Activated T-helper 9 cell treated with anti-CD3 and anti-CD28 coated beads, Interleukin-2, amount 50 U/mL, for 16 hours (primary cell): ENCODE measurements around the gene IGFBPL1.
"Not testable (repeated sequence)": the region's sequence is repeated elsewhere in the genome, so short reads cannot be mapped to it uniquely, and the experiment has no call there.

ENCODE experiments used
- DNase-seq: peaks from one replicate; pipeline ENCODE4 v3.0.0-alpha.2; 2020; ENCODE audit warnings: low read depth

Gene IGFBPL1

DNA sequence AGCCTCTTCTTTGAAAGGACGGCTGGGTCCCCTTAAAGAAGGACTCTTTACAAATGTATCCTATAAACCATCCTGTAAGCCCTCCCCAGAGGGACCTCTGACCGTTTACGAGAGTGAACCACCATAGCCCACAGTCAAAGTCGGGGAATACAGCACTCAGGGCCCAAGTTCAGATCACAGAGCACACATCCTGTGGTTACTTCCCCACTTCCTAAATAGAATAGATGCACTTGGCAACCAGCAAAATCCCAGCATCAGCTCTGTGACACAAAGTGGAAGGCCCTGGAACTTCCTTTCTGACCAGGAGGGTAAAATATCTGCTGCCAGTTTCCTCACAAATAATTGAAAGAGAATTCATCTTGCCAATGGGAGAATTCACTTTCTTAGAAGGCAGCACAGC is 6.9 kb upstream of the IGFBPL1 start:
- no peak for DNase-seq

DNA sequence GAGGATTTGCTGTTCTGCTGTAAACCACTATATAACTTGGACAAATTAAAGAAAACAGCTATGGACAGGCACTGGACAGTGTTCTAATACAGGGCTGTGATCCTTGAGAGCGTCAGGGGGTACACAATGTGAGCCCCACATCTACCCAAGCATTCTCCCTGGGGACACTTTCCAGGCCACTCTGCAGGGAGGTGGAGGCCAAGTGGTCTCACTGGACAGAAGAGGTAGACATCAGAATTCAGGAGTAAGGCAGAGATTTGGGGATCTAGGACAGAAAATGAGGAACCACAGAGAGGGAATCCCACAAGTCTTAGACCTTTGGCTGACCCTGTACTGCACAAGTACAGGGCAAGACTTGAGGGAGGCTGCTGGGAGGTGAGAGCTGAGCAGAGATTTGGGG is 3.8 kb upstream of the IGFBPL1 start:
- DNase-seq: no peak

DNA sequence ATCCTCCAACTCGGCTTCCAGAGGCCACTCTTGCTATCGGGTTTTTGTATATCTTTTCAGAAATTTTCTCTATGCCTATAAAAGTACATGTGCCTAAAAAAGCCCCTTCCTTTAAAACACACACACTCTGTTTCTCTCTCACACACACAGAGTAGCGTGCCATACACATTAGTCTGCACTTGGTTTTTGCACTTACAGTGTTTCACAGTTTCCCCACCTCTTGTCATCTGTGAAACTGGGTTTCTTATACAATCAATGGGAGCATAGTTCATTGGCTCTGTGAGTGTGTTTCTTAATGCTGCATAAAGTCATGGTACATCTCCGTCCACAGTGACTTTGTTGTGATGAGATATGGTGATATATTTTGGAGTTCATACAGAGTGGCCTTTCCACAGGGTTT is 664 bp upstream of the IGFBPL1 start:
- DNase-seq: no peak

DNA sequence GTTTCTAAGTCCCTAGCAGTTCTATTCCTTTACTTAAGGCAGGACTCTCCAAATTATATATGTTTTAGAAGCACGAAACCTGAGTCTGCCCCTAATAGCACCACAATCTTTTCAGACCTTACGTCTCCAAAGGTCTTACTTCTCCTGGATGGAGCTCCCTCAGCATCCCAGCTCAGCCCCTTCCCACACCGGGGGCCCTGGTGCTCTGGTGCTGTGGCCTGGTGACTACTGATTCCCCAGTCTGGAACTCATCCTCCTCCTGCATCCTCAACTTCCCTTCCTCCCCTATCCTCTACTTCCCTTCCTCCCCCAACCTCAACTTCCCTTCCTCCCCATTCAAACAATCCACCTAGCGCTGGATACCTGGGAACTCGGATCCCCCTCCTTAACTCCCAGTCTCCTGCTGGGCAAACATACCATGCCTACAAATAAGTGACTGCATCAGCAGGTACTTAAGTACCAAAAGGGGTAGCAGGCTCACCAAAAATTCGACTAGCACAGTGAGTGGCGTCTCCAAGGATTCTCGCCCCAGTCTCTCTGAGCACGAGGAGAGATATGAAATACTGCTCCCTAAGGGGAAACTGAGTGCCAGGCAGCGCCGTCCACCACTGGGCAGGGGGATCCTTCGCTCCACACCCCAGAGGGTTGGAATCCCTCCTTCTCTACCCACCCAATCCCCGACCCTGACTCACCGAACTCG is 831 bp downstream of the IGFBPL1 start:
- DNase-seq: no peak

DNA sequence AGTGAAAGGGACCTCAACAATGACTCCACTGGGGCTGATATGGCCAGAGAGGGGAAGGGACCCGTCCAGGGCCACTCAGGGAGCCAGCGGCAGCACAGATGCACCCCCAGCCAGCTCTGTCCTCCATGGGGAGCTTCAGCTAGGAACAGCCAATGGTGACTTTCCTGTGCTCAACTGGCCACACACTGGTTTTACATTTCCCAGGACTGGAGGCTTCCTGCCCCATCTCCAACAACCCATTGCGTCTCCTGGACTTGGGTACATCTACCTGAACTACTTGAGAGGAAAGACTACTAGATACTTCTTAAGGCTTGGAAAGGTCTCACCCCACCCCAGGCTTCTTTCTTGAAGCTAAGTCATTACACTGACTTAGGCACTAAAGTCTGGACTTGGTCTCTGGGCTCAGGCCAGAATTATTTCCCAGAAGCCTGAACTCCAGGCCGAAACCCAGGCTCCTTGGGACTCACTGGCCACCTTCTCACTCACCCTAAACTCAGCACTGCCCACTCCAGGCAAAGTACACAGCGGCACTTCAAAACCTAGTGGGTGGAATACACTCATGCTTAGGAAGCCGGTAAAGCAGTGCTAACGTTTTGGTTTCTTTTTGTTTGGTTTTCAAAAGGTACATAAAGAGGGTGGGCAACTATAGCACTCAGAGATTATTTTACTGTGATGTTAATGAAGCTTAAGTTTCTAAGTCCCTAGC is 1.5 kb downstream of the IGFBPL1 start:
- no peak for DNase-seq

DNA sequence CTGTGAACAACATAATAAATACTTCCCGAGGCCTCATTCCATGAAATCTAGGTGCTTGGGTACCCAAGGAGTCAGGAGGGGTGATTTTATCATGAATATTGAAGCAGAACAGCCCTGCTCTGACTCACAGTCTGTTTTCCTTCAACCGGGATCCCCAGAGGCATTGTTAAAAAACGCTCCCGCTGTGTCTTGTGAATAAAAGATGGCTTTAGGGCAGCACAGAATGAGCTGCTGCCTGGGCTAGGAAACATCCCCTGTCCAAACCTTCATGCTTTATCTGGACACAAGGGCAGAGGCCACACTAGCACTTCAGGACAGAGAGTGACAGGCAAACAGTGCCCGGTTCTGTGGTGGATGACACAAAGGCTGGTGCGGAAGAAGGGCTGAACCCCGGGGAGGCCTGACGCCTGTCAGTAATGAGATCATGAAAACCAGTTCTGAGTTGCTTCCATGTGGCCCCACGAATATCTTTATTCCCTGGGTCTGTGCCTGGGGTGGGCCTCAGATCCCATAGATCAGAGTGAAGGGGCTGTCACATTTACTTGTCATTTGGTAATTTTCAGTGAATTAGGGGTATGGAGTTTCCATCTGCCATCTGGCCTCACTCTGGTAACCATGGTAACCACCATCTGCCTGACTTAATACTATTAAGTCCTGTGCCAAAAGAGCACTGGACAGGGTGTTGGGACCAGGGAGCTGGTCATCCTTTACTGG is 2.6 kb downstream of the IGFBPL1 start:
- no peak for DNase-seq

DNA sequence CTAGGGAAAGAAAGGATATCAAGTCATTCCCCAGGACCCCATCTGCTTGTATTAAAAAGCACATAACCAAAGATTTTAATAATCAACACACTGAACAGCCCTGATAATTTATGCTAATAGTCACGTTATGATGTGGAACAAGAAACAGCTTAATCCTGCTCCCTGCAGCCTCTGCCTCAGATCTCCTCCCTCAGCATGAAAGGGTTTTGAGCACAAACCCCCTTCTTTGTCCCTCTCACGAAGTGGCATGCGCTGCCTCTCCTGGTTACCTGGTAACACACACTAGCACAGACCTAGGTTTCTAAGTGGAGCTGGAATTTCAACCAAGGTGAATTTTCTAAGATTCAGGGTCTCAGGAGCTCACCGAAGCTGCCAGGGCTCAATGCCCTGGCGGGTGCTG is 5.1 kb downstream of the IGFBPL1 start:
- DNase-seq: no peak

DNA sequence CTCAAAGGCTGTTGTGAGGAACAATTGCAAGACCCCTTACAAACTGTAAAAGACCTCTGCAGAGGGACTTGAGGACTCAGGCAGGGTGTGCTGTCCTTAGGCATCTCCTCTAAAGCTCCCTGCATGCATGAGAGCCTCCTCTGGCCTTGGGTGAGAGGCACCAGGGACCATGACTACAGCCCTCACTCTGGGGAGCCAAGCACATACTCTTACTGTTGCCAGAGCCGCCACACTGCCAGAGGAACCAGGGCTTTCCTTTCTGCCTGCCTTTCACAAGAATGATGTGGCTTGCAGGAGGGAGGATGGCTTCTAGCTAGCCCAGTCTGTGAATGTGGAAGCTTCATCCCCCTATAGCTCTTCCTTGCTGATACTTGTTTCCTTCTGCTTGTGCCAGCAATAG is 5.9 kb downstream of the IGFBPL1 start:
- no peak for DNase-seq

DNA sequence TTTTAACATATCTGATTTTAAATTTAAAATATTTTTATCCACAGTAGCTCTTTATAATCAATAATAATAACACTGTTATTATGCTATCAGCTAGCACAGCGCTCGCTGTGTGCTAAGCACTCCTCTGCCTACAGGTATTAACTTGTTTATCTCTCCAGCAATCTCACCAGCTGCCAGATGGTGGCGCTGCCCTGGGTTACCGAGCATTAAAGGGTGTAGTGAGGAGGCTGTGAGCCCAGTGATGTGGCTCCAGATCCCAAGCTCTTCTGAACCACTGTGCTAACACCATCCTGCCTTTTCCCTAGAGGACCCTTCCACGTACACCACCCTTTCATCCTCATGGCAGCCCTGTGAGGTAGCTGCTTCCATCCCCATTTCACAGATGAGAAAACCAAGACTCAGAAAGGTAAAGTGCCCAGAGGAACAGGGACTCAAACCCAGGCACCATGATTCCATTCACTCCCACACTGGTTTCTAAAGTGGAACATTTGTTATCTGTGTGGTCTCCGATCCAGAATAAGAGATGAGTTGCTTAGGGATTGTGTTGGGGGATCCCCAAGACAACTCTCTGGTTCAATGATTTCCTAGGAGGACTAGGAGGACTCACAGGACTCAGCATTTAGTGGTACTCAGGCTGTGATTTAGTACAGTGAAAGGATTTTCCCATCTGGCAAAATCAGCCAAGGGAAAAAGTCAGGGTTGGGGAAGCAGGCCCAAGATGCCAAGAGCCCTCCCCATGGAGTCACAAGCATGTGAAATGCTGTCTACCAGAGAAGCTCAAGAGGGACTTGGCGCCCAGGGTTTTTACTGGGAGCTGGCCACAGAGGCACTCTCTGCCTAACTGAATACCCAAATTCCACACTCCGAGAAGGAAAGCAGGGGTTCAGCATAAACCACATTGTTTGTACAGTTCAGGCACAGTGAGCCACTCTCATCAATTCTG is 7.0 kb downstream of the IGFBPL1 start:
- no peak for DNase-seq

DNA sequence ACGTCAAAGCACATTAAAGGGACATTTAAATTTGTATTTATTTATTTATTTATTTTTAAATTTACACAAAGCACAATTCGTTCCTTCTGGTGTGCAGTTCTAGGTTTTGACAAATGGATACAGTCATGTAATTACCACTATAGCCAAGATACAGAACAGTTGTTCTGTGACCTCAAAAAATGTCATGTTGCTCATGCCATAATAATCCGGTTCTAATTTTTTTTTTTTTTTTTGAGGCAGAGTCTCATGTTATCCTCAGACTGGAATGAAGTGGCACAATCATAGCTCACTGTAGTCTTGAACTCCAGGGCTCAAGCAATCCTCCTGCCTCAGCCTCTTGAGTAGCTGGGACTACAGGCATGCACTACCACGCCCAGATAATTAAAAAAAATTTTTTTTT is 7.8 kb downstream of the IGFBPL1 start:
- no peak for DNase-seq

DNA sequence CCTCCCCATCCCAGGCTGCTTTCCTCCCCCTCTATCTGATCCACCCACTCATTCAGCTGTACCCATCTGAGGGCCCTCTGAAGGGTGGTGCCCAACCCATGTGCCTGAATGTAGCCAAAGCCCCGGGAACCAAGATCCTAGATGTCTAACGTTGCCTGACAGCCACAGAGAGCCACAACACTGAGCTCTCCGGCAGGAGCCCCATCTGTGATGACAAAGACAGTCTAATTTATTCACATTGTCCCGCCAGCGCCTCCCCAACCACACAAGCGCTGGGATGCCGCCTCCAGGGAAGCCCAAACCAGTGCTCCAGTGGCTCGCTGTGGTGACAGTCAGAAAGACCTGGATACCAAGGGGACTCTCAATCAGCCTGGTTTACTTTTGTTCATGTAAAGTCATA is 8.4 kb downstream of the IGFBPL1 start:
- DNase-seq: no peak

DNA sequence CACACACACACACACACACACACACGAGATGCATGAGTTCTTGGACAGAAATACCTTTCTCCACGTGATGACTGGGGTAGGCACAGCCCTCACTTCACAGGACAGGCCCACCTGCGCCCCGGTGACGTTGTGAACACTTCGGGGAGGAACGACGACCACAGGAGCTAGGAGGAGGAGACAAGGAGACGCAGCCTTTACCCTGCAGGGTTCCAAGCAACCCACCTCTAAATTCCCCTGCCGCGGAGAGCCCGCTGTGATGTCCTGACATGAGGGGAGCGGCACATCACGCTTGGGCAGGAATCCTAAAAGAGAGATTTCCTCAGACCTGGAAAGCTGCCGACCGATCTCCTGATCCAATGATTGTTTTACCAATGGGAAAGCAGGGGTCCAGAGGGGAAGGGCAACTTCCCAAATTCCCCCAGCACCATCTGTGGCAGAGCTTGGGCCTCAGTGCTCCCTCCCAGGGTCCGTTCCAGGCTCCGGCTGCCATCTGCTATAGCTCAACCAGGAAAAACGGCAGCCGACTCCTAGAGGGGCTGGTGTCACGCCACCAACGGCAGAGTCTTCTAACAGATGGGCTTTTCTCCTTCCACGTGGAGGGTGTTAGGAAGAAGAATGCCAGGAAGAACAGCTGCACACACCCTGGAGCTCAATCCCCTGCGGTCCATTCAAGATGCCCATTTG is 10.1 kb downstream of the IGFBPL1 start:
- no peak for DNase-seq

DNA sequence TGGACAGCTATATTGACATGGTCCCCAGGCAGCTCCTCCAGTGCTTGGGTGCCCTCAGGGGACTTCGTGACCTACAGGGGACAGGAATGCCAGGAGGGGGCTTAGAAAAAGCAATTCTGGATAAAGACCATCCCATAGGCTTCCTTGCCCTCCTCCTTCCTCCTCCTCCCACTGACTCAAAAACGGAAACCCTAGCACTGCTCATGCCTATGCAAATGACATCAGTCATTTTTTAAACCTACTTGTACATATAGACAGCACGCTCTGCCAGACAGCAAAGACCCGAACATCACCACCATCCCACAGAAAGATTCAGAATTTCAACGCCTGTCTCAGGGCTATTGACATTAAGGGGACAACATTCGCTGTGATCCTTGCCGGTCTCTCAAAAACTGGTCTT is 11.0 kb downstream of the IGFBPL1 start:
- no peak for DNase-seq

DNA sequence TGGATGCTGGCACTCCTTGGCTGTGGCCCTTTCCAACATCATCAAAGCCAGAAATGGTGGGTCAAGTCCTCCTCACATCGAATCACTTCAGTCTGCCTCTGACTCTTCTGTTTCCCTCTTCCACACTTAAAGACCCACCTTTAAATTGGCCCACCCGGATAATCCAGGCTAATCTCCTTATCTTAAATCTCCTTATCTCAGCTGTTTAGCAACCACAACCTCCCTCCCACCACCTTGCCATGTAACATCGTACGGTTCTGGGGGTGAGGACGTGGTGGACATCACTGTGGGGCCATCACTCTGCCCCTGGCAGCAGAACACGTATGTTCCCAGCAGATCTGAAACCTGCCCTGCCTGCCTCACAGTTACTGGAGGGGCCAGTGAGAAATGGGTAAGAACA is 11.5 kb downstream of the IGFBPL1 start:
- no peak for DNase-seq

DNA sequence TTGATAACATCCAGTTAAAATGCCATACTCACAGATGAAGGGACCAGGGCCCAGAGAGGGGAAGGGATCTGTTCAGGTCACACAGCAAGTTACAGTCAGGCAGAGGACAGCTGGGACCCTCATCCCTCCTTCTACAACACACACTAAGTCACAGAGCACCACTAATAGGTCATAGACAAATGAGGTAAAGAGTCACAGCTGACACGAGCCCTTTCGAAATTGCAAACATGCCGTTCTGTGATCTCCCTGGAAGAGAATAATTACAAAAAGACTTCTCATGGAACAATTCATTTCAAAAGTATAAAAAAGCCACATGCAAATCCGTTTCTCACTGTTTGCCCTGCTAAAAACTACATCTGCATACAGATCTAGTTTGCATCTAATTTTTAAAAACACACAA is 15.5 kb downstream of the IGFBPL1 start:
- no peak for DNase-seq

DNA sequence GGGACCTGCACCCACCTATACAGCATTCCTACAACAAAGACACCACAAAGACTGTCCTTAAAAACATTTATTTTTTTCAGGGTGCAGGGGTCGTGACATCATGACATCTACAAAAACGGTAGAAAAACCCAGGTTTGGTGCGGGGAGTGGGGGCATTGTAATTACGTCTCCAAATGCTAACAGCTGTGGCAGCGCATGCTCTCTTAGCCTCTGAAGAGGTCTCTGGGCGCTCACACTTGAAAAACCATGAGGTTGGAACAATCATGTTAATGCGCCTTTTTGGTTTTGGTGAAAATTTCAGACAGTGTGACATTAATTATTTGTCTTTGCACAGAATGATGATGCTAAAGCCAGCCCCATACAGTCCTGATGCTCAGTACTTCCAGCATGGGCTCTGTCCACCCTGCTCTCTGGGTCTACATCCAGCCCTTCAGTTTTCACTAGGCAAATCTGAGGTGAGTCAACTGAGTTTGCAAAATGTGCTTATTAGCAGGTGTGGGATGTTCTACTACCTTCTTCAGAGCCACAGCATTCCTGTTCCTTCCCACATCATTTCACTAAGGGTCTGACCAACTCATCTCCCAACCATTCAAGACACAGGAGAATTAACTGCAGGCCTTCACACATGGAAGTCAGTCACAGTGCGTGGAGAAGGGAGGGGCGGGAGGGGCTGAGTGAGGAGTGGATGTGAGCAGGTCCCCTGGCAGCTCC is 17.6 kb downstream of the IGFBPL1 start:
- DNase-seq: no peak

DNA sequence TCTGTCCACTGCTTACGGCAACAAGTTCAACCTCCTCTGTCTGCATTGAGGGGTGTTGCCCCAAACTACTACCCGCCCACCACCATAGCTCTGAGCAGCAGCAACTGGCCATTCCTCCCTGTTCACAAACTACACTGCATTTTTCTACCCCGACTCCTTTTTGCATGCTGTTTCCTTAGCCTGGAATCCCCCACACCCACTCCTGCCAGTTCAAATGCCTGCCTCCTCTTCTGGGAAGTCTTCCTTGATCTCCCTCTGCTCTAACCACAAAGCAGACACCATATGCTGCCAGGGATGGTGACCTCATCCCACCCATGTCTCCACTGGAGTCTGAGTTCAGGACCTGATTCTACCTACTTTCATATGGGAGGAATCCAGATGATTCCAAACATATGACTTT is 18.5 kb downstream of the IGFBPL1 start:
- no peak for DNase-seq

DNA sequence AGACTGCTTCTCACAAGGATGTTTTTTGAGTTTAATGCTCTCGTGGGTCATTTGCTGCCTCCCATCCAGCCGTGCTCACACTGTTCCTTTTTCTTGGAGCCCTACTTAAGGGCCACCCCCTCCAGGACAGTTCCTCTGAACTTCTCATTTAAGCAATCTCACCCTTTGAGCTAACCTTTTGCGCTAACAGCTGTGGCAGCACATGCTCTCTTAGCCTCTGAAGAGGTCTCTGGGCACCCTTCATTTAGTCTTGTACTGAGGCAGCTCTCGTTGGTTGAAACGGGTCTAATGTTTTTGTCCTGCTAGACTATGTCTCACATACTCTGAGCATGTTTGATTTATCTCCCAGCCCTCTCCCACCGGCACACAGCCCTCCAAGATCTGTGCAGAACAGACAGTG is 19.9 kb downstream of the IGFBPL1 start:
- no peak for DNase-seq

DNA sequence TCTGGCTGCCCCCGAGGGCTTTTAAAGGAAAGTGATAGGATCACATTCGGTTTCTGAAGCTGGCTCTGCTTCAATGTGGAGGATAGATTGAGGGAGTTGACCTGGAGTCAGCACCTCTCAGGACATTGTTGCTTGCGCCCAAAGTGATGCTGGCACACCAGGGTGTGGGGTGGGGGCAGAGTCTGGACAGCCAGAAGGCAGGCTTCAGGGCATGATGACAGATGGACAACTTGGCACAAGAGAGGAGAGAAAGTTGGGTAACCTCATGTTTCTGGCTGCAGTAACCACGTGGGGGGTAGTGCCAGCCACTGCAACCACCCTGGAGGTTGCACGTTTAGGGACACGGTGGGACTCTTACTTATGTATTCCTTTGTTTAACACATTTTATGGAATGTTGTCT is 22.3 kb downstream of the IGFBPL1 start:
- DNase-seq: no peak

DNA sequence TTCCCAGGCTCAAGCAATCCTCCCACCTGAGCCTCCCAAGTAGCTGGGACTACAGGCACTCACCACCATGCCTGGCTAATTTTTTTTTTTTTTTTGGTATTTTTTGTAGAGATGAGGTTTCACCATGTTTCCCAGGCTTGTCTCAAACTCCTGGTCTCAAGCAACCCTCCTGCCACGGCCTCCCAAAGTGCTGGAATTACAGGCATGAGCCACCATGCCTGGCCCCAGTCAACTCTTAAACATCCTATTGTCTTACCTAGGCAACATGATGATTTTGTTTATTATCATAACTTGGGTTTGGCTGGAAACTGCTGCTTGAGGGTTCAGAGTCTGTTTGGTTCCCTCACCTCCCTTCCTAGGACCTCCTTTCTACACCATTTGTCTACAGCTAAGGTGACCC is 25.1 kb downstream of the IGFBPL1 start:
- DNase-seq: not testable (repeated sequence)

DNA sequence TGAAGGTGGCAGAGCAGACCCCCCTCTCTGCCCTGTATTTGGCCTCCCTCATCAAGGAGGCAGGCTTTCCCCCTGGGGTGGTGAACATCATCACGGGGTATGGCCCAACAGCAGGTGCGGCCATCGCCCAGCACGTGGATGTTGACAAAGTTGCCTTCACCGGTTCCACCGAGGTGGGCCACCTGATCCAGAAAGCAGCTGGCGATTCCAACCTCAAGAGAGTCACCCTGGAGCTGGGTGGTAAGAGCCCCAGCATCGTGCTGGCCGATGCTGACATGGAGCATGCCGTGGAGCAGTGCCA is 27.9 kb downstream of the IGFBPL1 start:
- no peak for DNase-seq
